K562 (cell line): ENCODE results near the gene HKDC1. TPM values are rescaled to one million over a fixed set of nuclear protein-coding genes. Genes with fewer than 3 reads are reported as not detected.

Experiments
- FOXJ2 ChIP-seq: fragments of 200-800 bp; sonication (Bioruptor generic); IDR thresholded peaks from 2 replicates; pipeline ENCODE4 v1.6.1; 2016; ENCODE audit warnings: missing genetic modification characterization, missing compliant biosample characterization
- FOXK2 ChIP-seq, 2 experiments: fragments of 450-650 bp; IDR thresholded peaks in 1 of 2; conservative IDR thresholded peaks in 1 of 2; 2 replicates each; pipeline ENCODE4 v1.6.1; 2016; ENCODE audit warnings: low read depth in 2 of 2, mild to moderate bottlenecking in 1 of 2
- HNRNPLL ChIP-seq: fragments of 200-400 bp; formaldehyde crosslinking; IDR thresholded peaks from 2 replicates; pipeline ENCODE4 v1.6.1; 2017; ENCODE audit warnings: low read length, low read depth, mild to moderate bottlenecking; ENCODE audit not compliant: poor library complexity, severe bottlenecking
- MNT ChIP-seq, 2 experiments: fragments of 450-650 bp; conservative IDR thresholded peaks; 2 replicates each; pipeline ENCODE4 v1.6.1; 2017; ENCODE audit warnings: mild to moderate bottlenecking in 2 of 2, moderate library complexity in 2 of 2
- NEUROD1 ChIP-seq: fragments of 150-350 bp; IDR thresholded peaks from 2 replicates; pipeline ENCODE4 v1.6.1; 2014; ENCODE audit warnings: borderline replicate concordance, low read length, low read depth; ENCODE audit not compliant: partially characterized antibody
- NFXL1 ChIP-seq: fragments of 450-650 bp; formaldehyde crosslinking; IDR thresholded peaks from 2 replicates; pipeline ENCODE4 v1.4.0; 2021; ENCODE audit warnings: mild to moderate bottlenecking
- SFPQ ChIP-seq: fragments of 200-400 bp; formaldehyde crosslinking; IDR thresholded peaks from 2 replicates; pipeline ENCODE4 v1.6.1; 2017; ENCODE audit warnings: mild to moderate bottlenecking, low read depth, low read length, moderate library complexity
- SRSF3 ChIP-seq: fragments of 200-400 bp; formaldehyde crosslinking; IDR thresholded peaks from 2 replicates; pipeline ENCODE4 v1.6.1; 2016; ENCODE audit warnings: mild to moderate bottlenecking, low read length, moderate library complexity; ENCODE audit not compliant: insufficient read depth
- STAT5A ChIP-seq: IDR thresholded peaks from 2 replicates; pipeline ENCODE4 v1.6.1; 2012; ENCODE audit warnings: low read length, inconsistent platforms, borderline replicate concordance
- TAF1 ChIP-seq: IDR thresholded peaks from 2 replicates; pipeline ENCODE4 v1.6.1; 2011; ENCODE audit warnings: mild to moderate bottlenecking, low read length, moderate library complexity; ENCODE audit not compliant: insufficient read depth, control insufficient read depth, severe bottlenecking; ENCODE audit errors: extremely low read depth
- ZFP30 ChIP-seq: fragments of 250-450 bp; sonication (Bioruptor Pico); IDR thresholded peaks from 2 replicates; pipeline ENCODE4 v1.8.0; 2022; ENCODE audit warnings: moderate library complexity, mild to moderate bottlenecking, inconsistent platforms, borderline replicate concordance
- ZNF263 ChIP-seq: sonication (generic); formaldehyde crosslinking; IDR thresholded peaks from 2 replicates; pipeline ENCODE4 v1.8.0; 2022; ENCODE audit warnings: mild to moderate bottlenecking, missing genetic modification reagents, borderline replicate concordance
- ZNF551 ChIP-seq: fragments of 250-450 bp; sonication (Bioruptor Pico); IDR thresholded peaks from 2 replicates; pipeline ENCODE4 v1.5.0; 2021; ENCODE audit warnings: mild to moderate bottlenecking, moderate library complexity
- polyA plus RNA-seq, 8 experiments: library from polyadenylated mRNA; depleted of rRNA in 4 of 8; stranded (reverse) in 5 of 8; unstranded in 3 of 8; fragments of >200 nt; fragmentation: Nextera tagmentation in 2 of 8; fragmentation: Illumina TruSeq in 1 of 8; extraction: Ambion mirVana in 2 of 8; extraction: Trizol in 1 of 8; gene quantifications; 2 replicates each; pipeline versions ENCODE4 v1.2.1 to v1.2.3, GENCODE V29; 2011 to 2014; ENCODE audit warnings: inconsistent platforms in 1 of 8, missing spikeins in 1 of 8
- total RNA-seq, 7 experiments: library from RNA; depleted of rRNA in 6 of 7; stranded (reverse); fragments of >200 nt in 6 of 7; fragmentation: Illumina TruSeq in 2 of 7; extraction: Trizol in 2 of 7; gene quantifications; 2 replicates each; pipeline versions ENCODE4 v1.2.1 to v1.2.3, GENCODE V29; 2011 to 2021; ENCODE audit warnings: low replicate concordance in 1 of 7
- TF ChIP-seq, protein P1 (sequence below): sonication (generic); formaldehyde crosslinking; IDR thresholded peaks from 2 replicates; pipeline ENCODE4 v1.8.1; 2023; ENCODE audit warnings: mild to moderate bottlenecking, missing genetic modification reagents
- TF ChIP-seq, protein P2 (sequence below): fragments of 200-800 bp; sonication (Bioruptor generic); IDR thresholded peaks from 2 replicates; pipeline ENCODE4 v1.6.1; 2017; ENCODE audit warnings: missing genetic modification characterization, missing compliant biosample characterization
- TF ChIP-seq, protein P3 (sequence below): fragments of 450-650 bp; IDR thresholded peaks from 2 replicates; pipeline ENCODE4 v1.6.1; 2018; ENCODE audit warnings: mild to moderate bottlenecking, low read depth; ENCODE audit not compliant: partially characterized antibody

The HKDC1 gene
- total and polyA plus RNA-seq, 9 of the 15 experiments (the other 6 are each of a cell fraction or from before 2014, with no cell fraction given): 0.04 to 0.22 (median 0.11) TPM; not detected in 5

GRCh38 chr10:69179743-69180524, 40.2 kb upstream of the HKDC1 start, which contains the start of gene SUPV3L1 (continued):
- TF ChIP-seq, protein P1, sequence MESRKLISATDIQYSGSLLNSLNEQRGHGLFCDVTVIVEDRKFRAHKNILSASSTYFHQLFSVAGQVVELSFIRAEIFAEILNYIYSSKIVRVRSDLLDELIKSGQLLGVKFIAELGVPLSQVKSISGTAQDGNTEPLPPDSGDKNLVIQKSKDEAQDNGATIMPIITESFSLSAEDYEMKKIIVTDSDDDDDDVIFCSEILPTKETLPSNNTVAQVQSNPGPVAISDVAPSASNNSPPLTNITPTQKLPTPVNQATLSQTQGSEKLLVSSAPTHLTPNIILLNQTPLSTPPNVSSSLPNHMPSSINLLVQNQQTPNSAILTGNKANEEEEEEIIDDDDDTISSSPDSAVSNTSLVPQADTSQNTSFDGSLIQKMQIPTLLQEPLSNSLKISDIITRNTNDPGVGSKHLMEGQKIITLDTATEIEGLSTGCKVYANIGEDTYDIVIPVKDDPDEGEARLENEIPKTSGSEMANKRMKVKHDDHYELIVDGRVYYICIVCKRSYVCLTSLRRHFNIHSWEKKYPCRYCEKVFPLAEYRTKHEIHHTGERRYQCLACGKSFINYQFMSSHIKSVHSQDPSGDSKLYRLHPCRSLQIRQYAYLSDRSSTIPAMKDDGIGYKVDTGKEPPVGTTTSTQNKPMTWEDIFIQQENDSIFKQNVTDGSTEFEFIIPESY (CRISPR knock-in tag): no peak
- TF ChIP-seq ZFP30 (no peak), NEUROD1 (peak; percentile 92), HNRNPLL (peak; percentile 87), FOXK2 (conservative IDR thresholded peaks at IDR 0.05 in 1 of 2, IDR thresholded peaks at IDR 0.05 in 1 of 2; ENCODE audit: low read depth in 2 of 2) (peak; percentile 99 to 100), TAF1 (peak; percentile 85), SRSF3 (no peak), STAT5A (0 out of 2 replicates have a peak, but pooled peaks have one; percentile 33), MNT (conservative IDR thresholded peaks at IDR 0.05) (peak; percentile 100), ZNF551 (CRISPR knock-in tag) (no peak), FOXJ2 (tag) (peak; percentile 2; the same call in 1 of the 2 replicates), ZNF263 (CRISPR knock-in tag) (no peak), NFXL1 (CRISPR knock-in tag) (no peak), SFPQ (no peak)
- TF ChIP-seq, protein P2, sequence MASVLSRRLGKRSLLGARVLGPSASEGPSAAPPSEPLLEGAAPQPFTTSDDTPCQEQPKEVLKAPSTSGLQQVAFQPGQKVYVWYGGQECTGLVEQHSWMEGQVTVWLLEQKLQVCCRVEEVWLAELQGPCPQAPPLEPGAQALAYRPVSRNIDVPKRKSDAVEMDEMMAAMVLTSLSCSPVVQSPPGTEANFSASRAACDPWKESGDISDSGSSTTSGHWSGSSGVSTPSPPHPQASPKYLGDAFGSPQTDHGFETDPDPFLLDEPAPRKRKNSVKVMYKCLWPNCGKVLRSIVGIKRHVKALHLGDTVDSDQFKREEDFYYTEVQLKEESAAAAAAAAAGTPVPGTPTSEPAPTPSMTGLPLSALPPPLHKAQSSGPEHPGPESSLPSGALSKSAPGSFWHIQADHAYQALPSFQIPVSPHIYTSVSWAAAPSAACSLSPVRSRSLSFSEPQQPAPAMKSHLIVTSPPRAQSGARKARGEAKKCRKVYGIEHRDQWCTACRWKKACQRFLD (CRISPR knock-in tag): 0 out of 2 replicates have a peak, but pooled peaks have one; percentile 90
- TF ChIP-seq, protein P3, sequence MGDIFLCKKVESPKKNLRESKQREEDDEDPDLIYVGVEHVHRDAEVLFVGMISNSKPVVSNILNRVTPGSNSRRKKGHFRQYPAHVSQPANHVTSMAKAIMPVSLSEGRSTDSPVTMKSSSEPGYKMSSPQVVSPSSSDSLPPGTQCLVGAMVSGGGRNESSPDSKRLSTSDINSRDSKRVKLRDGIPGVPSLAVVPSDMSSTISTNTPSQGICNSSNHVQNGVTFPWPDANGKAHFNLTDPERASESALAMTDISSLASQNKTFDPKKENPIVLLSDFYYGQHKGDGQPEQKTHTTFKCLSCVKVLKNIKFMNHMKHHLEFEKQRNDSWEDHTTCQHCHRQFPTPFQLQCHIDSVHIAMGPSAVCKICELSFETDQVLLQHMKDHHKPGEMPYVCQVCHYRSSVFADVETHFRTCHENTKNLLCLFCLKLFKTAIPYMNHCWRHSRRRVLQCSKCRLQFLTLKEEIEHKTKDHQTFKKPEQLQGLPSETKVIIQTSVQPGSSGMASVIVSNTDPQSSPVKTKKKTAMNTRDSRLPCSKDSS: no peak
